Measurements from ENCODE around the gene OR51I2. TPM values are rescaled to one million over a fixed set of nuclear protein-coding genes. Genes with fewer than 3 reads are reported as not detected.

The OR51I2 gene
- not detected for polyA plus RNA-seq (2013, experiment 1 of 4)
- not detected for polyA plus RNA-seq (2013, experiment 2 of 4)
- not detected for polyA plus RNA-seq (2013, experiment 3 of 4)
- polyA plus RNA-seq (2013, experiment 4 of 4): not detected

- H3K27ac ChIP-seq (ENCODE audit: insufficient read depth, low read depth, low read length, poor library complexity, severe bottlenecking): no peak within 1 kb of the TSS
- H3K36me3 ChIP-seq (ENCODE audit: control insufficient read depth, insufficient read depth, low read length): no peaks in the 10 kb centered on the region
- no peaks in the 10 kb centered on the region for H3K27me3 ChIP-seq (ENCODE audit: control insufficient read depth, insufficient read depth, low read length, poor library complexity, severe bottlenecking)
- 91 to 94% methylated on average over 2 of the region's 2 CpGs for WGBS, 2 experiments
- no peaks in the 10 kb centered on the region for H3K4me1 ChIP-seq (ENCODE audit: control insufficient read depth, insufficient read depth, low read length)
- H3K4me3 ChIP-seq (ENCODE audit: insufficient read depth, low read depth, low read length): no peak within 1 kb of the TSS
- no peaks in the 10 kb centered on the region for H3K9me3 ChIP-seq (ENCODE audit: control insufficient read depth, low read length)
Observed at GRCh38 chr11:5449023-5449422, at the start of gene OR51I2. Gene OR51I2 (plus strand): TSS chr11:5449323. CDS start chr11:5453489, 4,166 bp downstream.

- H3K4me3 ChIP-seq (ENCODE audit: insufficient read depth, low read depth, low read length): no peak overlapping the region
- H3K9me3 ChIP-seq (ENCODE audit: control insufficient read depth, low read length): no peaks in the 10 kb centered on the region
- no peak overlapping the region for H3K27ac ChIP-seq (ENCODE audit: insufficient read depth, low read depth, low read length, poor library complexity, severe bottlenecking)
- no peaks in the 10 kb centered on the region for H3K27me3 ChIP-seq (ENCODE audit: control insufficient read depth, insufficient read depth, low read length, poor library complexity, severe bottlenecking)
- H3K4me1 ChIP-seq (ENCODE audit: control insufficient read depth, insufficient read depth, low read length): no peaks in the 10 kb centered on the region
- no peaks in the 10 kb centered on the region for H3K36me3 ChIP-seq (ENCODE audit: control insufficient read depth, insufficient read depth, low read length)
Observed at GRCh38 chr11:5405173-5405572, 44.0 kb upstream of the OR51I2 start.

DNA sequence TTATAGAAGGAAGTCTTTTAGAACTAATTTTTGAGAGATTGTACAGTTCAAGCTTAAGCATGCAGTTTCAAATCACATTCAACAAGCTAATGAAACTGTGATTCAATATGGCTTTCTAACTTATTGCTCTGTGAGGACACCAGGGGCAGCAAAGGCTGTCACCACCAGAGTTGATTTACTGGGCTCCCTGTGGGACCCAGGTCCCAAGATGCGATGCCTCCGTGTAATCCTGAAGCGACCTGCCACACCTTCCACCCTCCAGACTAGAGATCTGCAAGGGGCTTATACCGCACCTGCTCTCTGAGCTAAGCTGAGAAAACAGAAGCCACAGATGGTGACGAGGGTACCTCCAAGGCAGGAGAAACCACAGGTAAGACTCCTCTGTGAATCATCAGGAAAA is 28.1 kb upstream of the OR51I2 start:
- no peaks in the 10 kb centered on the region for H3K36me3 ChIP-seq (ENCODE audit: control insufficient read depth, insufficient read depth, low read length)
- H3K4me3 ChIP-seq (ENCODE audit: insufficient read depth, low read depth, low read length): no peak overlapping the region
- H3K27ac ChIP-seq (ENCODE audit: insufficient read depth, low read depth, low read length, poor library complexity, severe bottlenecking): no peak overlapping the region
- 72 to 79% methylated on average over 5 of the region's 5 CpGs for WGBS, 2 experiments
- H3K4me1 ChIP-seq (ENCODE audit: control insufficient read depth, insufficient read depth, low read length): no peaks in the 10 kb centered on the region
- no peaks in the 10 kb centered on the region for H3K27me3 ChIP-seq (ENCODE audit: control insufficient read depth, insufficient read depth, low read length, poor library complexity, severe bottlenecking)
- H3K9me3 ChIP-seq (ENCODE audit: control insufficient read depth, low read length): no peaks in the 10 kb centered on the region

- Histone ChIP-seq H3K9me3 (ENCODE audit: control insufficient read depth, low read length) (no peaks in the 10 kb centered on the region), H3K4me3 (ENCODE audit: insufficient read depth, low read depth, low read length) (no peak within 1 kb of the TSS), H3K36me3 (ENCODE audit: control insufficient read depth, insufficient read depth, low read length) (no peaks in the 10 kb centered on the region), H3K27me3 (ENCODE audit: control insufficient read depth, insufficient read depth, low read length, poor library complexity, severe bottlenecking) (no peaks in the 10 kb centered on the region), H3K27ac (ENCODE audit: insufficient read depth, low read depth, low read length, poor library complexity, severe bottlenecking) (no peak within 1 kb of the TSS), H3K4me1 (ENCODE audit: control insufficient read depth, insufficient read depth, low read length) (no peaks in the 10 kb centered on the region)
- 80 to 83% methylated on average over 1 of the region's 1 CpG for WGBS, 2 experiments
Observed at GRCh38 chr11:5421811-5422210, 27.3 kb upstream of the OR51I2 start, which contains the start of gene OR51Q1. Gene OR51Q1 (plus strand): TSS chr11:5422111. CDS start chr11:5422201, 90 bp downstream.

DNA sequence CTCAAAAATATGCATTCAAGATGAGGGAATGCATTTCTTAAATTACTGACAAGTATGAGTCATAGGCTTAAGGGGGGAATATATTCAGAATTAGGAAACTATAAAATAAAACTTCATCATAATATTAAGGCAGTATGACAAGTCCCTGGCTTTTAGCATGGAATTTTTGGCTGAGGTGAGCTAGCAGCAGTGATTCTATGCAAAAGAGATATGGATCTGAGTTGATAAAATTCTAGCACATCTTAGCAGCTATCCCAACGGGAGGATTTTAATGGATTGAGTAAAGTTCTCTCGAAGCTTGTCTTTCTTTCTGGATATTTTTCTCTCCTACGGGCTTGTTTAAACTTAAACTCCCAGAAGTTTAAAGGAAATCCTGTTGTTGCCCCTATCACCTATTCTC is 26.0 kb upstream of the OR51I2 start:
- H3K27me3 ChIP-seq (ENCODE audit: control insufficient read depth, insufficient read depth, low read length, poor library complexity, severe bottlenecking): no peaks in the 10 kb centered on the region
- no peaks in the 10 kb centered on the region for H3K4me1 ChIP-seq (ENCODE audit: control insufficient read depth, insufficient read depth, low read length)
- 91 to 93% methylated on average over 3 of the region's 3 CpGs for WGBS, 2 experiments
- H3K9me3 ChIP-seq (ENCODE audit: control insufficient read depth, low read length): no peaks in the 10 kb centered on the region
- H3K36me3 ChIP-seq (ENCODE audit: control insufficient read depth, insufficient read depth, low read length): no peaks in the 10 kb centered on the region
- H3K4me3 ChIP-seq (ENCODE audit: insufficient read depth, low read depth, low read length): no peak overlapping the region
- no peak overlapping the region for H3K27ac ChIP-seq (ENCODE audit: insufficient read depth, low read depth, low read length, poor library complexity, severe bottlenecking)

GRCh38 chr11:5441414-5441813 is 7.7 kb upstream of the OR51I2 start, which contains the start of gene OR51I1:
Gene OR51I1 (minus strand): TSS chr11:5441514. CDS start chr11:5441514, 0 bp downstream.
- no peaks in the 10 kb centered on the region for H3K9me3 ChIP-seq (ENCODE audit: control insufficient read depth, low read length)
- WGBS, 2 experiments: 57 to 67% methylated on average over 2 of the region's 2 CpGs
- no peaks in the 10 kb centered on the region for H3K36me3 ChIP-seq (ENCODE audit: control insufficient read depth, insufficient read depth, low read length)

DNA sequence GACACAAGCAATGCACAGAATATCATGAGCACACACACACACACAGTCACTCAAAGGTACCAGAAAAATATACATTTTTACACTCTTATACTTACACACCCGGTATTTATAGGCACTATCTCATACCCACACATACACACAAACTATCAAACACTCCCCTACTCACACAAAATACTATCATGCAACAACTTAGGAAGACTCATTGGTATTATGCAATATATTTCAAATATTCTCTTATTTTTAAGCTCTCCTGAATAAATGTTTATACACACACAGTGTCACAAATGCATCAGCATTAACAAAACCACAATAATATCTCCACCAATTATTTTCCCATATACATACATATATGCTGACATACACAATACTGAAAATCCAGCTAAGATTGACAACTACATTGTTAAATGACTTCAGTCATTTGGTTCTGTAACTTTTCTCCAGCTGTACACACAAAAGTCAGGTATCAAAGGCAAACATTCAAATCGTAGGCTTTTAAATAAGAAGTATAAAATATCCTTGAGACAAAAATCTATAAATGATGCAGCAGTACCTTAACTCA is 5.2 kb upstream of the OR51I2 start:
- H3K4me1 ChIP-seq (ENCODE audit: control insufficient read depth, insufficient read depth, low read length): no peaks in the 10 kb centered on the region
- H3K27ac ChIP-seq (ENCODE audit: insufficient read depth, low read depth, low read length, poor library complexity, severe bottlenecking): no peak overlapping the region
- H3K36me3 ChIP-seq (ENCODE audit: control insufficient read depth, insufficient read depth, low read length): no peaks in the 10 kb centered on the region
- H3K9me3 ChIP-seq (ENCODE audit: control insufficient read depth, low read length): no peaks in the 10 kb centered on the region
- WGBS, 2 experiments: 91 to 100% methylated on average over 1 to 2 of the region's 2 CpGs
- no peaks in the 10 kb centered on the region for H3K27me3 ChIP-seq (ENCODE audit: control insufficient read depth, insufficient read depth, low read length, poor library complexity, severe bottlenecking)
- H3K4me3 ChIP-seq (ENCODE audit: insufficient read depth, low read depth, low read length): no peak overlapping the region

More at GRCh38 chr11:5441414-5441813, 7.7 kb upstream of the OR51I2 start, which contains the start of gene OR51I1:
- Histone ChIP-seq H3K4me1 (ENCODE audit: control insufficient read depth, insufficient read depth, low read length) (no peaks in the 10 kb centered on the region), H3K4me3 (ENCODE audit: insufficient read depth, low read depth, low read length) (no peak within 1 kb of the TSS), H3K27me3 (ENCODE audit: control insufficient read depth, insufficient read depth, low read length, poor library complexity, severe bottlenecking) (no peaks in the 10 kb centered on the region), H3K27ac (ENCODE audit: insufficient read depth, low read depth, low read length, poor library complexity, severe bottlenecking) (no peak within 1 kb of the TSS)

GRCh38 chr11:5449432-5449831 is 309 bp downstream of the OR51I2 start:
- no peaks in the 10 kb centered on the region for H3K36me3 ChIP-seq (ENCODE audit: control insufficient read depth, insufficient read depth, low read length)
- H3K4me3 ChIP-seq (ENCODE audit: insufficient read depth, low read depth, low read length): no peak overlapping the region
- H3K27me3 ChIP-seq (ENCODE audit: control insufficient read depth, insufficient read depth, low read length, poor library complexity, severe bottlenecking): no peaks in the 10 kb centered on the region
- H3K27ac ChIP-seq (ENCODE audit: insufficient read depth, low read depth, low read length, poor library complexity, severe bottlenecking): no peak overlapping the region
- H3K4me1 ChIP-seq (ENCODE audit: control insufficient read depth, insufficient read depth, low read length): no peaks in the 10 kb centered on the region
- H3K9me3 ChIP-seq (ENCODE audit: control insufficient read depth, low read length): no peaks in the 10 kb centered on the region
- 93 to 96% methylated on average over 3 to 4 of the region's 4 CpGs for WGBS, 2 experiments

- no peak overlapping the region for H3K27ac ChIP-seq (ENCODE audit: insufficient read depth, low read depth, low read length, poor library complexity, severe bottlenecking)
- H3K4me1 ChIP-seq (ENCODE audit: control insufficient read depth, insufficient read depth, low read length): no peaks in the 10 kb centered on the region
- H3K9me3 ChIP-seq (ENCODE audit: control insufficient read depth, low read length): no peaks in the 10 kb centered on the region
- 93 to 94% methylated on average over 14 of the region's 14 CpGs for WGBS, 2 experiments
- H3K27me3 ChIP-seq (ENCODE audit: control insufficient read depth, insufficient read depth, low read length, poor library complexity, severe bottlenecking): no peaks in the 10 kb centered on the region
- H3K4me3 ChIP-seq (ENCODE audit: insufficient read depth, low read depth, low read length): no peak overlapping the region
- H3K36me3 ChIP-seq (ENCODE audit: control insufficient read depth, insufficient read depth, low read length): no peaks in the 10 kb centered on the region
Observed at GRCh38 chr11:5460983-5461621, 12.0 kb downstream of the OR51I2 start.

- Histone ChIP-seq H3K27me3 (ENCODE audit: control insufficient read depth, insufficient read depth, low read length, poor library complexity, severe bottlenecking) (no peaks in the 10 kb centered on the region), H3K4me1 (ENCODE audit: control insufficient read depth, insufficient read depth, low read length) (no peaks in the 10 kb centered on the region), H3K4me3 (ENCODE audit: insufficient read depth, low read depth, low read length) (no peak overlapping the region), H3K36me3 (ENCODE audit: control insufficient read depth, insufficient read depth, low read length) (no peaks in the 10 kb centered on the region), H3K9me3 (ENCODE audit: control insufficient read depth, low read length) (no peaks in the 10 kb centered on the region), H3K27ac (ENCODE audit: insufficient read depth, low read depth, low read length, poor library complexity, severe bottlenecking) (no peak overlapping the region)
- WGBS, 2 experiments: 83 to 86% methylated on average over 2 of the region's 2 CpGs
Observed at GRCh38 chr11:5467527-5467926, 18.4 kb downstream of the OR51I2 start.
